Medulla oblongata (tissue), 1 donor: Measurements from ENCODE around the gene CEBPG.

ENCODE experiments used
- DNase-seq: peaks from one replicate; pipeline ENCODE4 v3.0.0-alpha.2; 2015; ENCODE audit errors: extremely low spot score

The CEBPG gene

GRCh38 chr19:33350538-33351309, 22.8 kb upstream of the CEBPG start:
- DNase-seq: no peak

GRCh38 chr19:33355535-33355934, 18.0 kb upstream of the CEBPG start:
- no peak for DNase-seq

GRCh38 chr19:33357556-33357955, 16.0 kb upstream of the CEBPG start:
- no peak for DNase-seq

GRCh38 chr19:33358408-33358807, 15.1 kb upstream of the CEBPG start:
- DNase-seq: no peak

GRCh38 chr19:33359581-33359980, 13.9 kb upstream of the CEBPG start:
- no peak for DNase-seq

GRCh38 chr19:33362508-33363228, 10.8 kb upstream of the CEBPG start:
- DNase-seq: no peak

GRCh38 chr19:33363476-33363875, 10.0 kb upstream of the CEBPG start:
- no peak for DNase-seq

GRCh38 chr19:33365691-33366090, 7.8 kb upstream of the CEBPG start:
- no peak for DNase-seq

GRCh38 chr19:33366127-33366526, 7.4 kb upstream of the CEBPG start:
- no peak for DNase-seq

GRCh38 chr19:33366897-33367296, 6.6 kb upstream of the CEBPG start:
- no peak for DNase-seq

- DNase-seq: no peak
Measured at GRCh38 chr19:33368074-33368864, 5.2 kb upstream of the CEBPG start.

- DNase-seq: no peak
Measured at GRCh38 chr19:33370783-33371182, 2.7 kb upstream of the CEBPG start.

- DNase-seq: peak; percentile 36
Measured at GRCh38 chr19:33374236-33374714, 766 bp downstream of the CEBPG start.

GRCh38 chr19:33375156-33375836, 1.8 kb downstream of the CEBPG start:
- no peak for DNase-seq

- DNase-seq: no peak
Measured at GRCh38 chr19:33375837-33376159, 2.3 kb downstream of the CEBPG start.

- DNase-seq: no peak
Measured at GRCh38 chr19:33376423-33376822, 2.9 kb downstream of the CEBPG start.

- DNase-seq: no peak
Measured at GRCh38 chr19:33376941-33377557, 3.5 kb downstream of the CEBPG start.

- DNase-seq: no peak
Measured at GRCh38 chr19:33377586-33378475, 4.3 kb downstream of the CEBPG start.

- no peak for DNase-seq
Measured at GRCh38 chr19:33379151-33379829, 5.8 kb downstream of the CEBPG start.

GRCh38 chr19:33381101-33381500, 7.6 kb downstream of the CEBPG start:
- no peak for DNase-seq
